GM18868 (cell line): ENCODE results near the gene GGT5.
"Not testable (repeated sequence)": the region's sequence is repeated elsewhere in the genome, so short reads cannot be mapped to it uniquely, and the experiment has no call there.

ENCODE experiments used
- ATAC-seq: cut with Tn5 transposase; IDR thresholded peaks from one replicate; pipeline ENCODE4 v1.9.1; 2021; ENCODE audit warnings: mild to moderate bottlenecking, moderate library complexity; ENCODE audit not compliant: unreplicated experiment

GGT5 gene

DNA sequence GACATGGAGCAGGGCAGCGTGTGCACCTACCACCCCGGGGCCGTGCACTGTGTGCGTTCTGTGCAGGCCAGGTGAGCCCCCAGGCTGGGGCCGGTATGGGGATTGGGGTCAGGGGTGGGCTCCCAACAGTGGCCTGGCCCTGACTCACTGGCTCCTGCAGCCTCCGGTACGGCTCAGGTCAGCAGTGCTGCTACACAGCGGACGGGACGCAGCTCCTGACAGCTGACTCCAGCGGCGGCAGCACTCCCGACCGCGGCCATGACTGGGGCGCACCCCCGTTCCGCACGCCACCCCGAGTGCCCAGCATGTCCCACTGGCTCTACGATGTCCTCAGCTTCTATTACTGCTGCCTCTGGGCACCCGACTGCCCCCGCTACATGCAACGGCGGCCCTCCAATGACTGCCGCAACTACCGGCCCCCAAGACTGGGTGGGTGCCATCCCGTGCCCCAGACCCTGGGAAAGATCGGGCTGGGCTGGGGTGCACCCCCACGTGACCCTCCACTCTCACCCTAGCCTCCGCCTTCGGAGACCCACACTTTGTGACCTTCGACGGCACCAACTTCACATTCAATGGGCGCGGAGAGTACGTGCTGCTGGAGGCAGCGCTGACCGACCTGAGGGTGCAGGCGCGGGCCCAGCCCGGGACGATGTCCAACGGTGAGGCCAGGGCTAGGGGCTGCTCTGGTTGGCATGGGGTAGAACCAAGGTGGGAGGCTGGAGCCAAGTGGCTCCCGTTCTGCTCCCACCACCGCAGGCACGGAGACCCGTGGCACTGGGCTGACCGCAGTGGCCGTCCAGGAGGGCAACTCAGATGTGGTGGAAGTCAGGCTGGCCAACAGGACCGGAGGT, 59.2 kb downstream of the GGT5 start:
- no peak for ATAC-seq

DNA sequence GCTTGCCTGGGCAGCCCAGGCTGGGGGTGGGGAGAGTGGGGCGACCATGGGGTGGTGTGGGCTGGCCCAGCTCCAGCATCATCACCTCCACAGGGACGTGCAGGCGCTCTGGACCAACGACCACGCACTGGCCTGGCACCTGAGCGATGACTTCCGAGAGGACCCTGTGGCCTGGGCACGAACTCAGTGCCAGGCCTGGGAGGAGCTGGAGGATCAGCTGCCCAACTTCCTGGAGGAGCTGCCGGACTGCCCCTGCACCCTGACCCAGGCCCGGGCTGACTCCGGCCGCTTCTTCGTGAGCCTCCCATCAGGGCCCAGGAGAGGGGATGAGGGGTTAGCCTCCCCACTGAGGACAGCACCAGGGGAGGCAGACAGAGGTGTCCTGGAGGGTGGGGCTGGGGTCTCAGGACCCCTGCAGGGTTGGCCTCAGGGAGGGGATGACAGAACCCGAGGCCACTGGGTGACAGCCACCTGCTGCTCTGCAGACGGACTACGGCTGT, 59.8 kb downstream of the GGT5 start:
- ATAC-seq, result no peak

- no peak for ATAC-seq
Measured at GRCh38 chr22:24184057-24184798, 60.7 kb downstream of the GGT5 start.

DNA sequence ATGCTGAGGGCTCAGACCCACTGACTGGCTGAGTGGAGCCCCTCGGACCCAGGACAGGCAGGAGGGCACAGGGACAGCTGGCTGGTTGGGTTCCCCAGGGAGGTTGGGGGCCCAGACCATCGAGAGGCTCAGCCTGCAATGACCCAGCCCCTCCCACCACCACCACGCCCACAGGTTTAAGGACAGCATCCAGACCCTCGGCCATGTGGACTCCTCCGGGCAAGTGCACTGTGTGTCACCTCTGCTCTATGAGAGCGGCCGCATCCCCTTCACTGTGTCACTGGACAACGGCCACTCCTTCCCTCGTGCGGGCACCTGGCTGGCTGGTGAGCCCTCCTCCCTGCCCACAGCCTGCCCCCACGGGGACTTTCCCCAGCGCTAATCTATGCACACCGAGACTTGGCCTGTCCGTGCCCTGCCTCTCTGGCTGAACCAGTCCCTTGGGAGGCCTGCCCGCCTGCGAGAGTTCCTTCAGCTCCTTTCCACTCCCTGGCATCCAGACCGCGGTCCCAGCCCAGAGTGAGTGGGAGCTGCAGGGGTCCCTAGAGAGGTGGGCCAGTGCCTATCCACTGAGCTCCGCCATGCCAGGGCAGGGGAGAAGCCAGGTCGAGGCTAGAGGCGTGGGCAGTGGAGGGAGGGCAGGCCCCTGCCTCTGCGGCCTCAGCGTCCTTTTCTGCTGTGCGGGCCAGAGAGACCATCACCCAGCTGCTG, 61.4 kb downstream of the GGT5 start:
- no peak for ATAC-seq

DNA sequence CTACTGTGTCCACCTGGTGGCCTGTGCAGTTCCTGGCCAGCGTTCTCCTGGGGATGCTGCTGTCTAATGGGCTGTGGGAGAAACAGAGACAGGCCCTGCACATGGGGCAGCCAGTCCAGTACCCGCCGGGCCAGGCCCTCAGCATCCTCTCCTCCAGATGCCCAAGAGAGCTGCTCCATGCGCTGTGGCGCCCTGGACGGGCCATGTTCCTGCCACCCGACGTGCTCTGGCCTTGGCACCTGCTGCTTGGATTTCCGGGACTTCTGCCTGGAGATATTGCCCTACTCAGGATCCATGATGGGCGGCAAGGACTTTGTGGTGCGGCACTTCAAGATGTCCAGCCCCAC, 62.0 kb downstream of the GGT5 start:
- not testable (repeated sequence) for ATAC-seq

DNA sequence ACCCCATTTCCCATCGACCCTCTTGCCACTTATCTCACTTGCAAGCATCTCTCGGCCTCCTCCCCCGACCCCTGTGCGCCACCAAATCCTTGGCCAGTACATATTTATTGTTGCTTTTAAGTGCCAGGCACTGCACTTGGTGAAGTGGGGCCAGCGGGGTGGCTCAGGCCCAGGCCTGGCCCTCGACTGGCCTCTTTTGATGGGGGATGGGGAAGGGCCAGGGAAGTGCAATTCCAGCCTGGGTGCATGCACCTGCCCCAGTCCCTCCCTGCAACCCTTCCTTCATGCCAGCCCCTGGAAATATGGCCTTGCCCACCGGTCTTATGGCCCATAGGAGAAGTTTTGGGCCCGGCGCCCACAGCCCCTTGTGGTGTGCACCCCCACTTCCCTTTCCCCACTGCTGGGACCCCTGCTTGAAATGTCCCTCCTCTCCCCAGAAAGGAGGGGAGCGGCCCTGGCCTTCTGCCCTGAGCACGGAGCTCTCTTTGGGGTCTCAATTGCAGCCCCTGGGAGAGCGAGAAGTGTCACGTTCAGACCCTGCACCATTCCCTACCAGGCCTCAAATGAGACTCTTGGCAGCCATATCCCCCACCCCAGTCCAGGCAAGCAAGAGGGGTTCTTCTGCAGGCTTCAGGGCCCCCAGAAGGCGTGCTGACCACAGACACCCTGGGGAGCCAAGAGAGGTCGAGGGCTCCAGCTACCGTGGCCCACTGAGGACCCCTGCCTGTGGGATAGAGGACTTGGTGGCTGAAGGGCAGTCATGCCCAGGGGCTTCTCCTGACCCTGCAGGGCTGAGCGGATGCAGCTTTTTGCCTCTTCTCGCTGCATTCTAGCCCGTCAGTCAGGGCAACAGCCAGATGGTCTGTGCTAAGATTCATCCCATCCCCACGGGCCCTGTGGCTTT, 62.6 kb downstream of the GGT5 start:
- ATAC-seq, result no peak

GRCh38 chr22:24181088-24181995, 63.5 kb downstream of the GGT5 start, which contains the start of gene SUSD2:
TSS of gene SUSD2 (plus strand) at chr22:24181487. CDS start at chr22:24181520, 33 bp downstream.
- no peak for ATAC-seq

DNA sequence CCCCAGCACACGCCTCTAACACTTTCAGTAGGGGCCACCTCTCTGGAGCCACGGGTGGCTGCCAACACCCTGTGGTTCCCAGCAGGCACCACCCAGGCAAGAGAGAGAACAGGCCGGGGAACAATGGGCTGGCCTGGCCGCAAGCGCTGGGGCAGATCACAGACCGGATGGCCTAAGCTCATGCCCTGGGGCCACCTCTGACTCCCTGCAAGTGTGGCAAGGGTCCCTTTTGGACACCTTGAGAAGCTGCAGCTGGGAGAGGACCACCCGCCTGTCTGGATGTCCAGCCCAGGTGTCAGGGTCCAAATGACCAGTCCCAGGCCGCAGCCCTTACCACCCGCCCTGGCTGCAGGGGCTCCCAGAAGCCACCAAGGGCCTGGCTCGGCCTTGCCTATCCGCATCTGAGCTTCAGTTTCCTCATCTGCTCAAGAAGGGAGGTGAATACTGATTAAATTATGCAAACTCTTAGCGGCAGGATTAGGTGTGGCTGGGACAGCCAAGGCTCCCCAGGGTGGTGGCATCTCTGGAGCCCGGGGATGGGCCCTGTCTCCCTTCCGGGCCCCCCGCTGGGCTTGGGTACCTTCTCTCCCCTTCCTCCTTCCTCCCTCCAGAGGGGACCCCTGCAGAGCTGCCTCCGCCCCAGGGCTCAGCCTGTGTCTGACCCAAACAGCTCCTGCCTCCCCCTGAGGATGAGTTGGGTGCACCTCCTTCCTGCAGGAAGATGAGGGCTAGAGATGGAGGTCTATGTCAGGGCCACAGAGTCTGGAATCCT, 64.4 kb downstream of the GGT5 start:
- no peak for ATAC-seq

DNA sequence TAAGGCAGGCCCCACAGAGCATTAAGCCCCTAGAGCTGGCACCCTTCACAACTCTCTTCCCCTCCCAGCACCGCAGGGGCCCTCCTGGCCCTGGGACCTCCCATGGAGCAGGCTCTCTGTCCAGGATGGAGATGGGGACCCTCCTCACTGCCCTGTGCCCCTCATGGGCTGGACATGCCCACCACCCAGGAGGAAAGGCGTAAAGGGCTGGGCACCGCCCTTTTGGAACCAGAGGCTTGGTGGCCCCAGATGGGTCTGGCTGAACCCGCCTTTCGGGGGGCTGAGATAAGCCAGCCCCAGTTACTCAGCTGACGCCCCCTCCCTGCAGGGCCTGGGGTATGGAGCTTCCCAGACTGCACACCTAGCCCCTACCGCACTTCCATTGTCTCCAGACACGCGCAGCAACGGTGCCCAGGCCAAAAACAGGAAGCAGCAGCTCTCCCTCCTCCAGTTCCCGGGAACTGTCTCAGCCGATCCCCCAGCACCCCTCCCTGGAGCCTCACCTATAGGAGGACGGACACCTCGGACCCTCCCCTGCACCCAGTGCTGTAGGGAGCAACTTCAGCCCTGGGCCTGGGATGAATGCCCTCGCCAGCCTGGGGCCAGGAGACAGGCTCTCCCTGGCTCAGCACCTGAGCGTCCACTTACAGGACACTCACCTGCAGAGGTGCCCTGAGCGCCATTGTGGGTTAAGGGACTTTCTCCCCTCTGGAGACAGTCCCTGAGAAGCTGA, 65.2 kb downstream of the GGT5 start:
- ATAC-seq, result no peak

- no peak for ATAC-seq
Measured at GRCh38 chr22:24178502-24179440, 66.1 kb downstream of the GGT5 start.

DNA sequence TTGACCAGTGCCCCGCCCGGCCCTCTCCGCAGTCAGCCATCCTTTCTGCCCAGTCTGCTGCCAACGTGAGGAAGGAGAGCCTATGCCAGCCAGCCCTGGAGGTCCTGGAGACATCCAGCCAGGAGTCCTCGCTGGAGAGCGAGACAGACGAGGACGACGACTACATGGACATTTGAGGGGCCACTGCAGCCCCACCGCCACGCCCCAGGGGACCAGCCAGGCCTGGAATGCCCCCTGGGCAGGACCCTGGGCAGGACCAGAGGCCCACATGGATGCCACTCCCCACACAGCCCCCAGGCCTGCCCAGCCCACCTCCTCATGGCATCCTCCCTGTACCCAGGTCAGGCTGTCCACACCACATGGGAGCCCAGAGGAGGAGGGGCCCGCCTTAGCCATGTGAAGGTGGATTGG, 66.9 kb downstream of the GGT5 start:
- no peak for ATAC-seq

GRCh38 chr22:24177456-24177855, 67.4 kb downstream of the GGT5 start:
- no peak for ATAC-seq

DNA sequence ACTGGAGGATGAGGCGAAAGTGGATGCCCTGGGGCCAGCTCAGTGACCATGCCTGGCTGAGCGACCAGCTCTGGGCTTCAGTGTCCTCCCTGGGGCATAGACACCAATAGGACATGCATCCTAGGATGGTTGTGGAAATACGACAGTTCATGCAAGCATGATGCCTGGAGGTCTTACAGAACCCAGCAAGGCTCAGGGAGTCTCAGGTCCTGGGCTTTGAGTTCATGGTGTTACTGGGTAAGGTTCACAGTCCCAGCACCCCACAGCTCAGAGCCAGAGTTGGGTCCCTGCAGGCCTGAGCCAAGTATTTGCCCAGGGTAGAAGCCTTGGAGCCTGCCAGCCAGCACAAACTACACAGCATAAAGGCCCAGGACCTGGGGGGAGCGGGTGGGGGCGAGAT, 67.8 kb downstream of the GGT5 start:
- no peak for ATAC-seq

DNA sequence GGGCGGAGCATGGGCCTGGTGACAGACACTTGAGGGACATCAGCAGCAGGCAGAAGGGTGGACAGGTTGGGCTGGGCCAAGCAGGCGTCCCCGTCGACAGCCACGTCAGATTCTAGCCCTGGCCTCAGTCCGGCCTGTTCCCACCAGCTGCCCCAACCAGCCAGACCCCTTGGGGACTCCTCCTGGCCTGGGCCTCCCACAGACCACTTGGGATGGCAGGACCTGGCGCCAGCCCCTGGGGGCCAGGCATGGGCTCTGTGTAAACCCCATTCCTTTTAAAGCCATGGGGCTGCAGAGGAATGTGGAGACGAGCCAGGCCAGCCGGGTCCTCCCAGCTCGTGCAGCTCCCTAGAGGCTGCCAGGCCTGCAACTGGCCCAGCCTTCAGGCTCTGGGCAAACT, 68.3 kb downstream of the GGT5 start:
- ATAC-seq, result no peak

DNA sequence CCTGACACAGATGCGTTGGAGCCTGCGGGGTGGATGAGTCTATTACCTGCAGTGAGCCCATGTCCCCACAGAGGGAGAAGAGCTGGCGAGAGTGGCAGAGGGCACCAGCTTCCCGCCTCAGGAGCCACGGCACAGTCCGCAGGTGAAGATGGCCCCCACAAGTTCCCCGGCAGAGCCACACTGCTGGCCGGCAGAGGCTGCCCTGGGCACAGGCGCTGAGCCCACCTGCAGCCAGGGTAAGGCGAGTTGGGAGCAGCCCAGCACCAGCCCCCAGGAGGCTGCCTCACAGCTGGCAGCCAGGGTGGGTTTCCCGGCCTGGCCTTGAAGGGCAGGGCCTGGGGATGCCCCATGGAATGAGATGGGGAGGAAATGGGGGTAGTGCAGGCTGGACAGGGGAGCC, 68.8 kb downstream of the GGT5 start:
- ATAC-seq, result no peak

DNA sequence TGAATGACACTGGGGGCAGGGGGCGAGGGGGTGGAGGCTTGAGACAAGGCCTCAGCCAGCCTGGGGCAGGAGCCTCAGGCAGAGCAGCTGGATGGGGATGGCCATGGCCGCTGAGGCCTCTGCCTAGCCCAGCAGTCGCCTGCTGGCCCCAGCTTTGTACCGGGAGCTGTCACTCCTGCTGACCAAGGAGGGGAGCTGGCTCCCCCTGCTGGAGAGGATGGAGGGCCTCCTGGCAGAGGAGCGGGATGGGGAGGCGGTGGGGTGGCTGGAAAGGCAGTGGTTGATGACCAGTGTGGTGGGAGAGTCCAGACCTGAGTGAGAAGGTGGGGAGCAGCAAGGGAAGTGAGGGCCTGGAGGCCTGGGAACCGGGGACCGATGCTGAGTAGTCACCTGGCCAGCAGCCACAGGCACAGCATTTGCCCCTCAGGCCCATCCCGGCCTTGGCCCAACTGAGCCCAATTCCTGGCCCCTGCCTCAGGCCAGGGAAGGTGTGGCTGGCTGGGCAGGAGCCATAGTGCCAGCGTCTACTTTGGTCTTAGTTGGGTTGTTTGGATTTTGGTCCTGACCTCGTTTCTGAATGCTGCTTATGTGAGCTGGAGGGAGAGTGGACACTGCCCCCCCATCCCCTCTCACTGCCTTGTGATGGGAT, 69.6 kb downstream of the GGT5 start:
- ATAC-seq, result no peak
